Measurements from ENCODE around the gene RNF19B. TPM values are rescaled to one million over a fixed set of nuclear protein-coding genes. Genes with fewer than 3 reads are reported as not detected.

The RNF19B gene
- total and polyA plus RNA-seq, 10 of the 15 experiments (the other 5 are each of a cell fraction or from before 2014, with no cell fraction given), result 2.8 to 32.6 (median 16.6) TPM

DNA sequence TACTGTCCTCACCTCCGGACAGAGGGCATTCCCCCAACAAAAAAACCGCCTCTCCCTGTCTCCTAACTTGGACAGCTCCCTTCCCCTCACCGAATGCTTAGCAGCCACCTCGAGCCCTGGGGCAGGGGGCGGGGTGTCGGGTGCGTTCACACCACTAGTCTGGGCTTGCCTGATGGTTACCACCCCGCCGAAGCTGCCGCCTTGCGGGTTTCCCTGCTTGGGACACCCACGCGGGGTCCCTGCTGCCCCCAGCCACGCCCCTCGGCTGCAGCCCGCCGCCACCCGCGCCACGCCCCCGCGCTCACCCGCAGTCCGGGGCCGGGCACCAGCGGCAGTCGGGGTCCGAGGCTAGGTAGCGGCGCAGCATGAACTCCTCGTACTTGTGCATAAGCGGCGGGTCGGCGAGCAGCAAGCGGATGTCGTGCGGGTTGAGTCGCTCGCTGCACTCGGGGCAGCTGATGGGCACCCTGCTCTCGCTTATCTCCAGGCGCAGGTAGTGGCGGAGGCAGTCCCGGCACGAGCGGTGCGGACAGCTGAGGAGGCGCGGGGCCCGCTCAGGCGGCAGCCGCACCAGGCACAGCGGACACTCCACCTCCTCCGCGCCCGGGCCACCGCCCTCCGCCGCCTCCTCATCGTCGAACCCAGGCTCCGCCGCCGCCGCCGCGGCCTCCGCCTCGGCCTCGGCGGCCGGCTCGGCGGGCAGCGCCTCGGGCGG, 706 bp downstream of the RNF19B start (continued):
- TF ChIP-seq RUNX3 (IDR thresholded peaks at IDR 0.05; ENCODE audit: low read length) (peak; percentile 62), CEBPB (IDR thresholded peaks at IDR 0.05; ENCODE audit: borderline replicate concordance in 1 of 2, low read depth in 2 of 2, low read length in 2 of 2) (no peak), HCFC1 (IDR thresholded peaks at IDR 0.05; ENCODE audit: low read length) (no peak), ZNF207 (IDR thresholded peaks at IDR 0.05; ENCODE audit: borderline replicate concordance) (peak; percentile 67; the same call in 1 of the 2 replicates), YY1 (IDR thresholded peaks at IDR 0.05; ENCODE audit: low read depth, low read length) (no peak), SREBF1 (IDR thresholded peaks at IDR 0.05; ENCODE audit: low read length) (no peak), MYC (IDR thresholded peaks at IDR 0.05; ENCODE audit: insufficient read depth, insufficient read length, insufficient replicate concordance, low read length, severe bottlenecking) (peak; percentile 68), NR2C2 (IDR thresholded peaks at IDR 0.05; ENCODE audit: borderline replicate concordance, control insufficient read depth, insufficient read length, low read depth) (no peak), IKZF2 (IDR thresholded peaks at IDR 0.05) (peak; percentile 17 to 45; a peak in 2 of 4 replicates), RELB (IDR thresholded peaks at IDR 0.05; ENCODE audit: low read depth) (peak; percentile 56; the same call in 1 of the 2 replicates), PAX5 (IDR thresholded peaks at IDR 0.05; ENCODE audit: borderline replicate concordance, low read depth, low read length) (0 out of 2 replicates have a peak, but pooled peaks have one; percentile 47), CBX3 (IDR thresholded peaks at IDR 0.05; ENCODE audit: borderline replicate concordance, low read depth) (no peak), RCOR1 (conservative IDR thresholded peaks at IDR 0.05; ENCODE audit: low read depth, low read length) (no peak), CHD2 (IDR thresholded peaks at IDR 0.05; ENCODE audit: borderline replicate concordance, low read depth, low read length) (peak; percentile 13; the same call in 1 of the 2 replicates)
- TF ChIP-seq, protein P1, sequence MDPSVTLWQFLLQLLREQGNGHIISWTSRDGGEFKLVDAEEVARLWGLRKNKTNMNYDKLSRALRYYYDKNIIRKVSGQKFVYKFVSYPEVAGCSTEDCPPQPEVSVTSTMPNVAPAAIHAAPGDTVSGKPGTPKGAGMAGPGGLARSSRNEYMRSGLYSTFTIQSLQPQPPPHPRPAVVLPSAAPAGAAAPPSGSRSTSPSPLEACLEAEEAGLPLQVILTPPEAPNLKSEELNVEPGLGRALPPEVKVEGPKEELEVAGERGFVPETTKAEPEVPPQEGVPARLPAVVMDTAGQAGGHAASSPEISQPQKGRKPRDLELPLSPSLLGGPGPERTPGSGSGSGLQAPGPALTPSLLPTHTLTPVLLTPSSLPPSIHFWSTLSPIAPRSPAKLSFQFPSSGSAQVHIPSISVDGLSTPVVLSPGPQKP (IDR thresholded peaks at IDR 0.05; ENCODE audit: low read depth, low read length), result no peak
